CD4-positive, alpha-beta T cell treated with Interleukin-1 beta for 1 hour (primary cell): ENCODE results near the gene LRP2.

Experiments
- DNase-seq, 2 donors: peaks; one replicate each; pipeline ENCODE4 v3.0.0-alpha.2; 2020 to 2022

Gene LRP2

GRCh38 chr2:169086893-169087467 lies 275.4 kb downstream of the LRP2 start:
- no peak for DNase-seq

GRCh38 chr2:169082995-169083394 lies 279.3 kb downstream of the LRP2 start:
- no peak for DNase-seq

- DNase-seq: no peak
Observed at GRCh38 chr2:169081551-169081950, 280.8 kb downstream of the LRP2 start.

GRCh38 chr2:169080250-169081069 lies 281.9 kb downstream of the LRP2 start:
- DNase-seq: peak in 1 of 2 donors; percentile 35

- DNase-seq: no peak
Observed at GRCh38 chr2:169077674-169078240, 284.6 kb downstream of the LRP2 start.
